Measurements from ENCODE around the gene DUSP16.
"Not testable (repeated sequence)": the region's sequence is repeated elsewhere in the genome, so short reads cannot be mapped to it uniquely, and the experiment has no call there.

The DUSP16 gene

DNA sequence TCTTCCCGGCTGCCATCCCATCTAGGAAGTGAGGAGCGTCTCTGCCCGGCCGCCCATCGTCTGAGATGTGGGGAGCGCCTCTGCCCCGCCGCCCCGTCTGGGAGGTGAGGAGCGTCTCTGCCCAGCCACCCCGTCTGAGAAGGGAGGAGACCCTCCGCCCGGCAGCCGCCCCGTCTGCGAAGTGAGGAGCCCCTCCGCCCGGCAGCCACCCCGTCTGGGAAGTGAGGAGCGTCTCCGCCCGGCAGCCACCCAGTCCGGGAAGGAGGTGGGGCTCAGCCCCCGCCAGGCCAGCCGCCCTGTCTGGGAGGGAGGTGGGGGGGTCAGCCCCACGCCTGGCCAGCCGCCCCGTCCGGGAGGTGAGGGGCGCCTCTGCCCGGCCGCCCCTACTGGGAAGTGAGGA lies 3.3 kb upstream of the DUSP16 start:
- CTCF ChIA-PET, H3K9me3 Mint-ChIP-seq, H3K27ac Mint-ChIP-seq, H3K36me3 Mint-ChIP-seq, H3K4me3 Mint-ChIP-seq, DNase-seq: not testable (repeated sequence)
- H3K4me1 Mint-ChIP-seq: peaks cover 19% of the 10 kb centered on the region
- H3K27me3 Mint-ChIP-seq: peaks cover 14% of the 10 kb centered on the region

DNA sequence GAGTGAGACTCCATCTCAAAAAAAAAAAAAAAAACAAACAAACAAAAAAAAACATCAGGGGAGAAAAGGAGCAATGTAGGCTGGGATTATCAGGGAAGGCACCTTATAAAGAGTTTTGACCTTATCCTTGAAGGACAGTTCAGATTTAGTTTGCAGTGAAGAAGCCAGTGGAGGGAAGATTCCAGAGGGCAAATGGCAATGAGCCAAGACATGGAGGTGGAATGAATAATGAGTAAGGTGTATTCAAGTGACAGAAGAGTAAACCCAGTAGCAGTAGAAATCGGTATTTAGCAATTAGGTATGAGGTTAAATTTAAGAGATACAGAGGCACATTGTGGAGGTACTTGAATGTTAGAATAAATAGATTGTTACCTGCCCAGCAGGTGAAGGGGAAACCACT lies 2.2 kb upstream of the DUSP16 start:
- peaks cover 14% of the 10 kb centered on the region for H3K27me3 Mint-ChIP-seq
- H3K4me1 Mint-ChIP-seq: peaks cover 26% of the 10 kb centered on the region
- no peak overlapping the region for H3K4me3 Mint-ChIP-seq
- H3K36me3 Mint-ChIP-seq: peaks cover 2% of the 10 kb centered on the region
- no peak overlapping the region for H3K27ac Mint-ChIP-seq
- no peak for DNase-seq
- peaks cover 7% of the 10 kb centered on the region for H3K9me3 Mint-ChIP-seq
- CTCF ChIA-PET: interaction anchor here (0.8 to 2.8 kb wide), 14 partner anchors 9 to 187 kb away, joined by 3 to 45 read pairs (median 4); no protein-coding TSS in a partner anchor

DNA sequence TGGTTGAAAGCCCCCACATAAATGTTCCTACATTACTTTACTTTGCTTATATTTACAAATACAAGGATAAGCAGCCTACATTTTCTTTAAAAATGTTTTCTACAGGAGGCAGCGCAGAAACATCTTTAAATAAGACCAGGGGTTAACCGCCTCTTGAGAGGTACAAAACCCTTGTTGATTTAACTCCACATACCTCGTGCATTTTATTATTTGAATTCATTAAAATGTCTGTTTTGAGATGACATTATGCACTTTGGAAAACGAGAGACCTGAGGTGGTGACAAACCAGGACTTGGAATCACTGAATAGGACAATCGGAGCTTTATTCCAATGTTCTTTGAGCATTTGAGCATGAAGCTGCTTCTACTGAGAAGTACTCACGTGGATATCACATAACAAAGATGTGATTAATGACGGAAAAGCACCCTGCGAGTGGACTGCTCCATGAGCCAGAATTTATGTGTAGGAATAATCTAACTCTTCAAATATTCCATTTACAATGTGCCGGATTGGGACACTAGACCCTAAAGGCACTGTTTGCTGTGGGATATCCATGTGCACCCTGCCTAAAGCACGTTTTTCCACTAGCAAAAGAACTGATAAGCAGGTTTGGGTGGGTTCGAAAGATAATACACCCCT lies 746 bp upstream of the DUSP16 start:
- CTCF ChIA-PET: interaction anchor here (0.6 to 2.8 kb wide), 17 partner anchors 9 to 186 kb away, joined by 3 to 45 read pairs (median 4); no protein-coding TSS in a partner anchor
- Mint-ChIP-seq H3K4me3 (peak overlapping the region; percentile 83), H3K27ac (peak overlapping the region; percentile 96), H3K4me1 (peaks cover 40% of the 10 kb centered on the region), H3K36me3 (peaks cover 12% of the 10 kb centered on the region), H3K9me3 (peaks cover 7% of the 10 kb centered on the region), H3K27me3 (peaks cover 7% of the 10 kb centered on the region)
- DNase-seq: no peak

GRCh38 chr12:12562016-12562483 lies 613 bp downstream of the DUSP16 start:
- peak overlapping the region; percentile 75 for H3K4me3 Mint-ChIP-seq
- H3K27ac Mint-ChIP-seq: peak overlapping the region; percentile 93
- H3K36me3 Mint-ChIP-seq: peaks cover 20% of the 10 kb centered on the region
- H3K27me3 Mint-ChIP-seq: peaks cover 3% of the 10 kb centered on the region
- CTCF ChIA-PET: interaction anchor here (1.3 to 2.8 kb wide), 4 partner anchors 8 to 184 kb away, joined by 5 to 45 read pairs (median 10); no protein-coding TSS in a partner anchor
- peak; percentile 63 for DNase-seq
- H3K4me1 Mint-ChIP-seq: peaks cover 48% of the 10 kb centered on the region
- H3K9me3 Mint-ChIP-seq: peaks cover 6% of the 10 kb centered on the region

DNA sequence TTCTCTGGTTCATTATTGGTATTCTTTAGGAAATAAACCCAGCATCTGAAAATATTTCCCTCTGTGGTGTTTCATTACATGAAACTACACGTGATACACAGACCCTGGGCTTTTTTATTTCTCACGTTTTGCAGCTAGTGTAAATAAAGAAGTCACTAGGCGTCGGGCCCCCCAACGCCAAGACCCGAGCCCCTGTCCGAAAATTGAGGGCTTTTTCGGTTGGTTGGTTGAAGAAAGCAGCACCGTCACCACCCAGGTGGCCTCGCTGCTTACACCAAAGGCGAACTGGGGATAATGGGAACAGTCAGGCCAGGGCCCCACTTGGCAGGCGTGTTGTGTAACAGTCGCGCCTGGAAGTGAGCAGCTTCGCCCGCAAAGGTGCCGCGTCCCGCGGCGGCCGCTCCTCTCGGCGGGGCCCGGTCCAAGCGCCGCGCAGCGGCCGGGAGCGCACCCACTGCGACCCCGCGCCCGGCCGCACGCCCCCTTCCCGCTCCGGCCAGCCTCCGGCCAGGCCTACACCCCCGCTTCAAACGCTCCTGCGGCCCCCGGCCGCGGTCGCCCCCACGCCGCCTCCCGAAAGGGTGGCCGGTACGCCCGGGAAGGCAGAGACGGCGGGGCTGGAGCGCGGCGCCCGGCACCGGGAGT lies 1.2 kb downstream of the DUSP16 start:
- Mint-ChIP-seq H3K36me3 (peaks cover 22% of the 10 kb centered on the region), H3K4me1 (peaks cover 51% of the 10 kb centered on the region)

DNA sequence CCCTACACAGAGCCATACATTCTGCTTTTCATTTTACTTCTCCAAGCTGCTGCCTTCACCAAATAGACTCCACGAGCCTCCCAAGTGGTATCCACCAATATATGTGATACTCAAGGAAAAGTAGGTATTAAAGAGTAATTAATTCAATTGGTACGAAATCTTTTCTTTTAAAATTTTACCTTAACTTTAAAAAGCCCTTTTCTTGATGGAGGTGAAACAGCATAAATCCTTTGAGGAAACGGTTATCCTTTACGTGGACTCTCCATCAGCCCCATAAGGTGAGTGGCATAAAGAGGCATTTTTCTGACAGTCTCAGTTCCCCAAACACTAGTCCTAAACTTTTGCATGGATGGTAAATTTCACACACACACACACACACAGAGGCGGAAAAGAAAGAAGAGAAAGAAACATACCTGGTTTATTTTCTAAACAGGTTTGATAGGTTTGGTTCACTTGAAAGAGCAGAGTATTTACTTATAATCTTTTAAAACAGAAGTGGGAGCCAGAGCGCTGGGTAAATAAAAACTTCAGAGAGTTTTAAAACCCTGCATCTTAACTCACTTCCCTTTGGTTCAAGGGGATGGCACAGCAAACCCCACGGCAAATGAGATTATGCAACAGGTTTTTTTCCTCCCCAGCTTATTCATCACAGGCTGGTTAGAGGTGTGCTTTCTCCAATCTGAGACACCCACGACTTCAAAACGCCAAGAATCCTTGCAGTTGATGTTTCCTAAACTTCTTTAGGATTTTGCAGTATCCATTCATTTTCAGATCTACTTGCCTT lies 1.9 kb downstream of the DUSP16 start:
- CTCF ChIA-PET: interaction anchor here (0.9 to 1.5 kb wide), 3 partner anchors 17 to 184 kb away, joined by 3 to 4 read pairs (median 3); no protein-coding TSS in a partner anchor
- Mint-ChIP-seq H3K36me3 (peaks cover 22% of the 10 kb centered on the region), H3K9me3 (peaks cover 5% of the 10 kb centered on the region), H3K27me3 (peaks cover 3% of the 10 kb centered on the region), H3K4me3 (peak overlapping the region; percentile 77), H3K27ac (peak overlapping the region; percentile 96), H3K4me1 (peaks cover 51% of the 10 kb centered on the region)
- peak; percentile 67 for DNase-seq

More for the DNA sequence above, 1.2 kb downstream of the DUSP16 start:
- peaks cover 3% of the 10 kb centered on the region for H3K27me3 Mint-ChIP-seq
- peaks cover 5% of the 10 kb centered on the region for H3K9me3 Mint-ChIP-seq
- CTCF ChIA-PET: interaction anchor here (0.9 to 1.4 kb wide), 2 partner anchors 17 to 86 kb away, joined by 3 to 4 read pairs; no protein-coding TSS in a partner anchor
- peak; percentile 64 for DNase-seq
- H3K27ac Mint-ChIP-seq: peak overlapping the region; percentile 96
- H3K4me3 Mint-ChIP-seq: peak overlapping the region; percentile 77

GRCh38 chr12:12559719-12560296 lies 2.9 kb downstream of the DUSP16 start:
- peak overlapping the region; percentile 77 for H3K4me3 Mint-ChIP-seq

DNA sequence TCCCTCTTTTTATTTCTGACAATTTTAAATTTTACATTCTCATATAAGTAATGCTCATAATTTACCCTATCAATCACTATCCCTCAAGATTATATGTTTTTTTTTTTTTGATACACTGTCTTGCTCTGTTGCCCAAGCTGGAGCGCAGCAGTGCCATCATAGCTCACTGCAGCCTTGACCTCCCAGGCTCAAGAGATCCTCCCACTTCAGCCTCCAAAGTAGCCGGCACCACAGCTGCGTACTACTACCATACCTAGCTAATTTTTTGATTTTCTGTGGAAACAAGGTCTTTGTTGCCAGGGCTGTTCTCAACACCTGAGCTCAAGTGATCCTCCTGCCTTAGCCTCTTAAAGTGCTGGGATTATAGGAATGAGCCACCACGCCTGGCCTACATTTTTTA lies 4.4 kb downstream of the DUSP16 start:
- H3K9me3 Mint-ChIP-seq: no peaks in the 10 kb centered on the region
- H3K4me3 Mint-ChIP-seq: no peak overlapping the region
- no peak for DNase-seq
- peaks cover 31% of the 10 kb centered on the region for H3K36me3 Mint-ChIP-seq
- H3K27me3 Mint-ChIP-seq: no peaks in the 10 kb centered on the region
- CTCF ChIA-PET: interaction anchor here (0.6 kb wide), 1 partner anchor 30 kb away, joined by 3 read pairs; no protein-coding TSS in a partner anchor
- H3K27ac Mint-ChIP-seq: no peak overlapping the region
- peaks cover 47% of the 10 kb centered on the region for H3K4me1 Mint-ChIP-seq

More at GRCh38 chr12:12559719-12560296, 2.9 kb downstream of the DUSP16 start:
- Mint-ChIP-seq H3K9me3 (peaks cover under 1% of the 10 kb centered on the region), H3K4me1 (peaks cover 53% of the 10 kb centered on the region), H3K36me3 (peaks cover 24% of the 10 kb centered on the region), H3K27me3 (no peaks in the 10 kb centered on the region), H3K27ac (peak overlapping the region; percentile 52)
- DNase-seq: no peak
- CTCF ChIA-PET: interaction anchor here (1.5 kb wide), 1 partner anchor 183 kb away, joined by 3 read pairs; no protein-coding TSS in a partner anchor

- Mint-ChIP-seq H3K27ac (no peak overlapping the region), H3K9me3 (no peaks in the 10 kb centered on the region), H3K27me3 (no peaks in the 10 kb centered on the region), H3K4me1 (peaks cover 42% of the 10 kb centered on the region), H3K4me3 (no peak overlapping the region), H3K36me3 (peaks cover 32% of the 10 kb centered on the region)
- DNase-seq: no peak
- CTCF ChIA-PET: no interaction called here
Measured at GRCh38 chr12:12557733-12558132, 4.9 kb downstream of the DUSP16 start.

DNA sequence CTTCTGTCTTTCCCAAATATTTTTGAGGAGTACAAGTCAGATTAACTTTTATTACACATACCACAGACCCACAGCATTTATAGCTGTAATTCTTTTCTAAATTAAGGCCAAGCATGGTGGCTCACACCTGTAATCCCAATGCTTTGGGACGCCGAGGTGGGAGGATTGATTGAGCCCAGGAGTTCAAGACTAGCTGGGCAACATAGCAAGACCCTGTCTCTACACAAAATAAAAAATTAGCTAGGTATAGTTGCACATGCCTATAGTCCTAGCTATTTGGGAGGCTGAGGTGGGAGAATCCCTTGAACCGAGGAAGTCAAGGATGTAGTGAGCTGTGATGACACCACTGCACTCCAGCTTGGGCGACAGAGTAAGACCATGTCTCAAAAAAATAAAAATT lies 7.0 kb downstream of the DUSP16 start:
- Mint-ChIP-seq H3K27me3 (no peaks in the 10 kb centered on the region), H3K27ac (no peak overlapping the region), H3K4me1 (peaks cover 38% of the 10 kb centered on the region), H3K9me3 (no peaks in the 10 kb centered on the region), H3K4me3 (no peak overlapping the region), H3K36me3 (peaks cover 34% of the 10 kb centered on the region)
- DNase-seq: no peak
- CTCF ChIA-PET: interaction anchor here (0.6 to 2.0 kb wide), 2 partner anchors 8 to 49 kb away, joined by 3 to 7 read pairs; partner anchors contain the start of gene DUSP16

DNA sequence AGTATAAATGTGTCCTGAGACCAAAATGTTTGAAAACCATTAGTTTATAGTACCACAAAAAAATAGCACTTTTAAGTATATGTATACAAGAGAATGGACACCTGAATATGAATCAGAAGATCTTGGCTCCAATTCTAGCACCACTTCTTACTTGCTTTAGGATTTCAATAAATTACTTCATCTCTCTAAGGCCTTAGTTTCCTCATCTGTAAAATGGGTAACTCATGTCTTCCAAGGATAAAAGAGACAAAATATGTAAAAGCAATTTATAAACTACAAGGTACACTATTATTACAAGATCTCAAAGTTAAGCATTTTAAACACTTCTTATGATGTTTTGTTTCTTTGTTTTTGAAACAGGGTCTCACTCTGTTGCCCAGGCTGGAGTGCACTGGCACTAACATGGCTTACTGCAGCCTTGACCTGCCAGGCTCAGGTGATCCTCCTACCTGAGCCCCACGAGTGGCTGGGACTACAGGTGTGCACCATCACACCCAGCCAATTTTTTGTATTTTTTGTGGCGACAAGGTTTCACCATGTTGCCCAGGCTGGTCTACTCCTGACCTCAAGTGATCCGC lies 9.4 kb downstream of the DUSP16 start:
- peaks cover 25% of the 10 kb centered on the region for H3K36me3 Mint-ChIP-seq
- H3K27ac Mint-ChIP-seq: no peak overlapping the region
- peaks cover 19% of the 10 kb centered on the region for H3K4me1 Mint-ChIP-seq

DNA sequence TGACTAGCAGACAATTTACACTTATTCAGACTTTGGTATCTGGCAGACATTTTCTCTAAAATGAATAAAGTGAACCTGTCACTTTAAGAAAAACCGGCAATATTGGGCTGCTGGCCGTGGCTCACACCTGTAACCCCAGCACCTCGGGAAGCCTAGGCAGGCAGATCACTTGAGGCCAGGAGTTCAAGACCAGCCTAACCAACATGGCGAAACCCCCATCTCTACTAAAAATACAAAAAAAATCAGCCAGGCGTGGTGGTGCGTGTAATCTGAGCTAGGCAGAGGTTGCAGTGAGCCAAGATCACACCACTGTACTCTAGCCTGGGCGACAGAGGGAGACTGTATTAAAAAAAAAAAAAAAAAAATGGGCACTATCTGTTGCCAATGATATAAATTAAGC lies 11.5 kb downstream of the DUSP16 start:
- Mint-ChIP-seq H3K4me1 (peaks cover 12% of the 10 kb centered on the region), H3K27me3 (no peaks in the 10 kb centered on the region), H3K4me3 (no peak overlapping the region), H3K27ac (no peak overlapping the region), H3K9me3 (no peaks in the 10 kb centered on the region), H3K36me3 (peaks cover 20% of the 10 kb centered on the region)
- no peak for DNase-seq
- CTCF ChIA-PET: no interaction called here

More for the DNA sequence above, 9.4 kb downstream of the DUSP16 start:
- Mint-ChIP-seq H3K4me3 (no peak overlapping the region), H3K27me3 (no peaks in the 10 kb centered on the region), H3K9me3 (no peaks in the 10 kb centered on the region)
- DNase-seq: no peak
- CTCF ChIA-PET: interaction anchor here (2.0 kb wide), 1 partner anchor 10 kb away, joined by 7 read pairs; the partner anchor contains the start of gene DUSP16

- Mint-ChIP-seq H3K27ac (no peak overlapping the region), H3K27me3 (no peaks in the 10 kb centered on the region), H3K9me3 (no peaks in the 10 kb centered on the region), H3K4me3 (no peak overlapping the region), H3K4me1 (peaks cover 12% of the 10 kb centered on the region), H3K36me3 (peaks cover 23% of the 10 kb centered on the region)
- CTCF ChIA-PET: no interaction called here
- no peak for DNase-seq
Measured at GRCh38 chr12:12550277-12550676, 12.4 kb downstream of the DUSP16 start.
